HG03521 (cell line): ENCODE data around the gene CCR8.

ENCODE experiments used
- ATAC-seq: cut with Tn5 transposase; IDR thresholded peaks from one replicate; pipeline ENCODE4 v1.9.1; 2021; ENCODE audit warnings: mild to moderate bottlenecking, moderate library complexity; ENCODE audit not compliant: unreplicated experiment

The CCR8 gene

DNA sequence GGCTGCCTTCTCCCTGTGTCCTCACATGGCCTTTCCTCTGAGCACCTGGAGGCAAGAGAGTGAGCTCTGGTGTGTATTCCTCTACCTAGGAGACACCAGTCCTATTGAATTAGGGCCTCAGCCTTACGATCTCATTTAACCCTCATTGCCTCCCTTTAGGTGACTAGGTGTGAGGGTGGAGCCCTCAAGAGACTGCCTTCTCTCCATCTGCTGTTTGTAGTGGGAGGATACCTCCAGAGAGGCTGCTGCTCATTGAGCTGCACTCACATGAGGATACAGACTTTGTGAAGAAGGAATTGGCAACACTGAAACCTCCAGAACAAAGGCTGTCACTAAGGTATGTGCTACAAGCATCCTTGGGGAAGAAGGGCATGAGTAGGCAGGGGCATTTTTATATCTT lies at the start of gene CCR8:
TSS of gene CCR8 (plus strand) at position 217 of the 400 bp plus-strand sequence. CDS start 2,623 bp downstream, outside the sequence.
- ATAC-seq = no peak

DNA sequence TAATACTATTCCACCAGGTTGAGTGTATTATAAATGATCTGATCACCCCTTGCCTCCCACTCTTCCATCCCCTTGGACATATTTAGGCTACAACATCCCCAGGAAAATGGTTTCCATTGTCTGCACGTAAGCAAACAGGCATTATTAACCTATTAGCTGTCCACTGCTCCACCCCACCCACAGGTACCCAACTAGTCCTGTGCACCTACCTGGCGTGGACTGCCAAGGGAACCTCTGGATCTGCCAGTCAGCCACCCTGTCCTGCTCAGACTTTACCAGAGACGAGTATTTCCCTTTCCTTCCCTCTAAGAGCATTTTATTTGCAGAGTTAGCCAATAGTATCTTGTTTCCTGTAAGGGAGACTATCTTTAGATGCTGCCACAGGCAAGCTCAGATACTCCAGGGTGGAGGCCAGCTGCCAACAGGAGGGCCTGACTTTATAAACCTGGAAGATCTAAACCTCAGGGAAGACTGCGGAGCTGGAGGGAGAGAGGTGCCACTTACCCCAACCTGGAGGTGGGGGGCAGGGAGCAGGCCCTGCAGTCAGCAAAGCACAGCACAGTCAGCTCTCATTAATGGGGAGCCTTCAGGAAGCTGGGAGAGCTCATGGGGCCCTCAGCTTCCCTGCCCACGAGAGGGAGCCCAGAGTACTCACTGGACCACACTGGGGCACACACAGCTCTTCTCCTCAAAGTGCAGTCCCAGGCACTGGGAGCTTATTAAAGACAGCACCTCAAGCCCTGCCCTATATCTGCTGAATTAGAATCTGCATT lies 49.6 kb upstream of the CCR8 start, which contains the start of gene CX3CR1:
TSS of gene CX3CR1 (minus strand) at position 292 of the 773 bp plus-strand sequence. CDS start 13,527 bp downstream, outside the sequence.
- ATAC-seq = no peak

- ATAC-seq = no peak
Measured at GRCh38 chr3:39280571-39280970, 48.9 kb upstream of the CCR8 start.

- no peak for ATAC-seq
Measured at GRCh38 chr3:39281533-39281932, 48.0 kb upstream of the CCR8 start.

DNA sequence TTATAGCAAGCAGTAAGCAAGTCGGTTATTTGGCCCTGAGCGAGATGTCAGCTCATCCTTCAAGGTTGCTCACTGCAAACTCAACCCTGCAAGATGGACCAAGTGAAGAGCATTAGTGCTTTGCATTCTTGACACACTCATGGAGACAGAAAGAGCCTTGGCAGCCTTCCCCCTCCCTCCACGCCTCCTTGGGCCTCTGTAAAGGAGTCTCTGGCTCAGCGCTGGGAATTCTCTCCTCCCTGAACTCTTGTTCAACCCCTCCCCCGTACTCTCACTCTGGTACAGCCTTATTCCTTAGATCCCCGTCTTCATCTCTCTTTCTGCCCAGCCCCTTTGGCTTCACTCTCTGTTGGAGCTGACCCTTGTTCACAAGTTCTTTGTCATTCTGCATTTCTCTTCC lies 47.5 kb upstream of the CCR8 start:
- ATAC-seq = no peak

DNA sequence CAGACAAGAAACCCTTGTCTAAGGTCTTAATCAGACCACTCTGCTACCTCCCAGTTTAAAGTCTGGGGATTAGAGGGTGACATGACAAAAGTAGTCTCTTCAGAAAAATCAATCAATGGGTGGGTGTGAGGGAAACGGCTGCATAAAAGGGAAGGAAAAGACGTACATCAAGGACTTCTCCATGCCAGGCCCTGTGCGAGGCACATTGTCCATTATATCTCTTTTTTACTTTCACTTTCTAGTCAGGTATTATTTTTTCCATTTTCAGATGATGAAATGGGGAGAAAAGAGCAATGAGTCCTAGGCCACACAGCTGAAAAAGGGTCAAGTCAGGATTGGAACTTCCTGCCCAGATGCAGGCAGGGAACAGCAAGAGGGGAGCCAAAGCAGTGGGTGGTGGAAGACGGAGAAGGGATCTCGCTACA lies 45.0 kb upstream of the CCR8 start:
- no peak for ATAC-seq

DNA sequence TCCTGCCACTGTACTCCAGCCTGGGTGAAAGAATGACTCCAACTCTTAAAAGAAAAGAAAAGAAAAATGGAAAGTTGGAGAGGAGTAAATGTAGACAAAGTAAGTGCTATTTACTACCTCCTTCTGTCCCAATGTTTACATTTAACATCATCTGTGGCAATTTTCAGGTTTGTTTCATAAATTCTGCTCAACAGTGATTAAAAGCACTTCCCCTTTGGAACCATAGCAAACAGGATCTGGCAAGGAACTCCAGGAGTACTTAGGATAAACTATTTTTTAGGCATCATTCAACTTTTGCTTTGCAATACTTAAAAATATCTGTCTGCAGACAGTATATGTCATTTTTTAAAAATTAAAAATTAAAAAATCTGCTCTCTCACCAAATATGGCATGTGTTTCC lies 44.2 kb upstream of the CCR8 start:
- no peak for ATAC-seq

GRCh38 chr3:39286771-39287170 lies 42.7 kb upstream of the CCR8 start:
- ATAC-seq = no peak

GRCh38 chr3:39287216-39288164 lies 42.0 kb upstream of the CCR8 start:
- no peak for ATAC-seq

DNA sequence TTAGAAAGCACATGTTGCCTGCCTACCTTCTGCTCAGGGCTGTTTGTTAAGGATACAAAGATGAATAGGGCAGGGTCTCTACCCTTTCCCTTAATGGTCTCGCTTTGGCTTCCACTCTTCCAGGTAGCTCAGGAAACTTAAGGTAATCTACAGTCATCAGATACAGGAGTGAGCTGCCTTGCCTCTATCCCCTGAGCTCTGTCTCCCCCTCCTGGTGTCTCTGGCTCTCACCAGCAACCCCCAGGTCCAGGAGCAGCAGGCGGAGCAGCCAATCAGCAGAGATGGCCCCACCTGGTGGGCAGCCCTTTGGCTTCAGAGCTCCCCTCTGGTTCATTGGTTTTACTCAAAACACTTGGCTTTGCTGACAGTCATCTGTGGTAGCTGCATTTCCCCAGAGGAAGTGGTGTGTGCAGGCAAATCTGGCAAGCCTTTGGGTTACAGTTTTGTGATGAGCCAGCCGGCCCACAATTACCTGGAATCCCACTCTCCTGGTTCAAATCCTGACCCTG lies 41.2 kb upstream of the CCR8 start:
- ATAC-seq = peak; percentile 97

DNA sequence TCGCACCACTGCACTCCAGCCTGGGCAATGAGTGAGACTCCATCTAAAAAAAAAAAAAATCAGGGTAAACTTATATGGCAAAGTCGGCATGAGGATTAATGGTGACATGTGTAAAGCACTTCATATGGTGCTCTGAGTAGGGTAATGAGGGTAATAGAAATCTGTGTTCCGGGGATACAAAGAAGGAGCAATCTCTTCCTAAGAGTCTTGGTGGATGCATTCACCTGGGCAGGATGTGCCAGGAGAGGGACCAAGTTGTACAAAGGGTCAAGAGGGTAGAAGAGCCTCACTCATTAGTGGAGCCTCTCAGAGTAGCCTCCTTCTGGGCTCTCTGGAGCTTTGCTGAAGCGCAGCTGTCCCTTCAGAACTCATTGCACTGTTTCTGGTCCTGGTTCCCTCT lies 40.4 kb upstream of the CCR8 start:
- ATAC-seq = no peak

GRCh38 chr3:39290255-39290654 lies 39.3 kb upstream of the CCR8 start:
- no peak for ATAC-seq

- no peak for ATAC-seq
Measured at GRCh38 chr3:39291903-39292329, 37.6 kb upstream of the CCR8 start.

- ATAC-seq = no peak
Measured at GRCh38 chr3:39292961-39293360, 36.5 kb upstream of the CCR8 start.

- ATAC-seq = no peak
Measured at GRCh38 chr3:39294446-39295183, 34.9 kb upstream of the CCR8 start.

GRCh38 chr3:39295184-39295775 lies 34.2 kb upstream of the CCR8 start:
- ATAC-seq = peak; percentile 77

DNA sequence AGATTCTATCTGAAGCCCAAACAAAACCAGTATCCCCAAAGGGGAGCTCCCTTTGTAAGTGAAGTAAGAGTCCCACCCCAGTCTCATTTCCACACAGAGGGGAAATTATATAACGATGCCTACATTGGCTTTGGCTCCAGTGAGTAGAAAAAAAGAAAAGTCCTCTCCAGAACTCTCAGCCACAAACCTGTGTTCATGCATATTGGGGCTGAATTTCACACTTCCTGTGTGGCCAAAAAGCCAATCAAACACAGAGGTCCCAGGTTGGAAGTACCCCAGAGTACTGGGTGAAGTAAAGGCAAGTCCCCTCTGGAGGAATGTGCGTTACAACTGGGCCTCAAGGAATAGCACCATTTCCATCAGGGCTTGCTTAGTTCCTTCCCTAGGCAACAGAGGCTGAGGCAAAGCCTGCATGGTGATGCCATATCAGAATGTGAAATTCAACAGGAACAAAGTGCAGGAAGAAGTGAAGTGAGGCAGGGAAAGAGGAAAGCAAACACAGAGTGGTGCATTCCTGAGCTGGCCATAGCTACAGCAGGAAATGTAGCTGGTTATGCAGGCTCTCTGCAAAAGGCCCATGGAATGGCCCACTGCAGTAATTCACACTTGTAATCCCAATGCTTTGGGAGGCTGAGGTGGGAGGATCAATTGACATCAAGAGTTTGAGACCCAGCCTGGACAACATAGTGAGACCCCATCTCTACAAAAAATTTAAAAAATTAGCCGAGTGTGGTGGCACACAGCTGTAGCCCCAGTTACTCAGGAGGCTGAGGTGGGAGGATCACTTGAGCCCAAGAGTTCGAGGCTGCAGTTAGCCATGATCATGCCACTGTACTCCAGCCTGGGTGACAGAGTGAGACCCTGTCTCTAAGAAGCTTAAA lies 33.1 kb upstream of the CCR8 start:
- ATAC-seq = no peak

GRCh38 chr3:39299279-39299678 lies 30.2 kb upstream of the CCR8 start:
- no peak for ATAC-seq

DNA sequence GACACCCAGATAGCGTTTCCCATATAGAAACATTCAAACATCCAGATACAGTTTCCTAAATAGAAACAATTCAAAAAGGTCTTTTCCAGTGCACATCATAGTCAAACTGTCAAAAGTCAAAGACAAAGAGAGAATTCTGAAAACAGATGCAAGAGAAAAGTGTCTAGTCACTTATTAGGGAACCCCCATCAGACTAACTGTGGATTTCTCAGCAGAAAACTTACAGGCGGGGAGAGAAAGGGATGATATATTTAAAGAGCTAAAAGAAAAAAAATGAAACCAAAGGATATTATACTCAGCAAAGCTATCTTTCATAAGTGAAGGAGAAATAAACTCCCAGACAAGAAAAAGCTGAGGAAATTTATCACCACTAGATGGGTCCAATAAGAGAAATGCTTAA lies 27.3 kb upstream of the CCR8 start:
- ATAC-seq = no peak
